GM20431 (cell line): ENCODE data around the gene UBE2D2.

ENCODE experiments used
- in situ Hi-C: fragments of 300-500 bp; cut with MseI, MboI; formaldehyde crosslinking; loops from one replicate; pipeline ENCODE4 v1.15.0; 2020; ENCODE audit warnings: low sequenced_read_pairs; ENCODE audit not compliant: unreplicated experiment

Gene UBE2D2

DNA sequence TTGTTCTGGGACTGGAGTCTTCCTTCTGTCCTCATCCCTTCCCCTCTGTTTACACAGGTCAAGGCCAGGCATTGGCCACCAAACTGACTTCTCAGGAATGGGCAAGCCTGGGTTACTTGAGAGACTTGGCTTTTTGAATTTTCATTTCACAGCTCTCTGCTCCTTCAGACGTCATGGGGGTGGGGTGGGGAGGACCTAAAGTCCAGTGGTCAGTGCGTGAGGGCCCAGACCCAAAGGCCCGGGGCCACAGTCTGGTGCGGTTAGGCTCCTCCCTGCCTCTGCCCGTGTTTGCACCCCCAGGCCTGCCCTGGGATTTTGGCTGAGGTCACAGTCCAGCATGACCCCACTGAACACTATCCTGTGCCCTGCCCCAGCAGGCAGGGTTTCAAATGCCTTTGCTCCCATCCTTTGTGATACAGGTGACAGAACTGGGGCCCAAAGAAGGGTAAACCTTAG is 82.9 kb downstream of the UBE2D2 start:
- in situ Hi-C loops: no loop called here

DNA sequence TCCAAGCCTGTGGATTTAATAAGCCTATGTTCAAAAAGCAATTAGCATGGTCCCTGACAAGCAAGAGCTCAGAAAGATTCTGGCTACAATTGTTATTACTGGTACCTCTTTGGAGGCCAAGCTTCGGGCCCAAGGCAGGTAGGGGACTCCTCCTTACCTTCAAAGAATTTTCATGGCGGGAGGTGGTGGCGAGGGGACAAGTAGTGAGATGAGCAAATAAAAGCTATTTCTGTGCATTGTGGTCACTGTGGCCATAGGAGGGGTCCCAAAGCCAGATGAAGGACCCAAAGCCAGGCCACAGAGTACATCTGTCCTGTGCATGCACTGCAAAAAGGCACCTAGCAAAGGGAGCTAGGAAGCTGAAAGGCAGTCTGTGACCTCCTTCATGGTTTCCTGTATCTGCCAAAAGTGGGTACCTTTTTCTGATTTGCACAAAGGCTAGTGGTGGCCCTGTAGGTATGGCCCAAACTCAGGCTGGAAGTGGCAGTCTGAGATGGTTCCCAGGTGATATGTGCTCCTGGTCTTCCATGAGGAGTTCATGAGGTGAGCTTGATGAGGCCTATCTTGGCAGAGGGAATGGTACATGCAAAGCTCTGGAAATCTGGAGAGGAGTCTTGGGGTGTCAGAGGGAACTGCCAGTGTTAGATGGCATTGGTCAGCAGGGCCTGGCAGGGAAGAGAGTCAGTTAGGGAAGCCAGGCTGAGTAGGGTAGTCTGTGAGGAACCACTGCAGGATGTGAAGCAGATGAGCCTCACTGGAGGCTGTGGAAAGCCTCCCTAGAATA is 83.7 kb downstream of the UBE2D2 start:
- in situ Hi-C loops: no loop called here

DNA sequence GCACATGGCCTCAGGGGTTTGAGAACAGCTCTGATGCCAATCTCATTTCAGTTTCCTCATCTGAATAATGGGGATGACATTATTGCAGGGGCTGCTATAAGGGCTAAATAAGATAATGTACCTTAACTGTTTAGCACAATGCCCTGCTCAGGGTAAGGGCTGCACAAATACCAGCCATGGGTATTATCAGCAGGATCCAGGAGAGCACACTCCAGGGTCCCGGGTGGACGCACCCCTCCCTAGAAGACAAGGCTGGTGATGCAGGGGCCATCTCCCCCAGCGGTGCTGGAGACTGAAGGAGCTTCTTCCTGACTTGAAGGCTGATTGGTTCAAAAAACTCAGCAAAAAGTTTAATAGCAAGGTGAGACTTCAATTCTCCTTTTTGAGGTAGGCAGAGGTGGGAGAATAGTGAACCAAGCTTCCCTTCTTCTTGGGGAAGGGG is 84.3 kb downstream of the UBE2D2 start:
- in situ Hi-C loops: no loop called here

DNA sequence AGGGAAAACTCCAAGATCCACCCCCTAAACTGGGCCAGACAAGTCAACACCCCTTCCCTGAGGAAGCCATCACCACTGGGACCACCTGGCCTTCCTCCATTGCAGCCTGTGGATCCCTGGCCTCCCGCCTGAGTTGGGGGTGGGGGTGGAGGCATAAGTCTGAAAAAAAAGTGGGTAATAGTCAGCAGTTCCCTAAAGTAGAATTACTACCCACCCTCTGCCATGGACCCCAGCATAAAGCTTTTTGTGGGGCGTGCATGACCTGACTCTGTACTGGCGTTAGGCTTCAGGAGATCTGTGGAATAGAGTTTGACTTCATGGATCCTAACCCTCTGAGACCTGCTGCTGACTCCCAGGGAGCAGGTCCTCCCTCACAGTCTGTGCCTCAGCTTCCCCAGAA is 85.0 kb downstream of the UBE2D2 start:
- in situ Hi-C loops: no loop called here

DNA sequence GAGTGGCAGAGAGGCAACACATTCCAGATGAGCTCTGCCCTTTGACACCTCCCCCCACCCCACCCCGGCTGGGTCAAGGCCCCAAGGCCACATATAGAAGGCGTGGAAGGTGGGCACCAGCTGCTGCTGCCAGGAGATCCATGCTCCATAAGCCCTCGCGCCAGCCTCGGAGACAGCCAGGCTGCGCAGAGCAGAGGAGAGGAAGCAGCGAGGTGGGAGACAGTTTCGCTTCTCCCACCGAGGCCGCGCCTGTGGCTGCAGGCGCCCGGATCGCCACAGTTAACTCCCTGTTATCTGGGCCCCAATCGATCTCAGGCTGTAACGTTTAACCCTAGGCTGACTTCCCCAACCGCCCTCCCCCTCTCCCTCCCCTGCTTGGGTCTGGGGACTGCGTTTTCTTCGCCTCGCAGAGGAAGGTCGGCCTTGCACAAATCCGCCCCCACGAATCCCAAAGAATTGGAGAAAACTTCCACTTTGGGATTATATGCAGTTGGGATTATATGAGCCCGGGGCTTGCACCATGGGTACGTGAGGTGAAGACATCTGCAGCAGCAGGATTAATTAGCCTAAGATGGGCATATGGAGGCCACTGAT is 85.9 kb downstream of the UBE2D2 start:
- in situ Hi-C loops: no loop called here

DNA sequence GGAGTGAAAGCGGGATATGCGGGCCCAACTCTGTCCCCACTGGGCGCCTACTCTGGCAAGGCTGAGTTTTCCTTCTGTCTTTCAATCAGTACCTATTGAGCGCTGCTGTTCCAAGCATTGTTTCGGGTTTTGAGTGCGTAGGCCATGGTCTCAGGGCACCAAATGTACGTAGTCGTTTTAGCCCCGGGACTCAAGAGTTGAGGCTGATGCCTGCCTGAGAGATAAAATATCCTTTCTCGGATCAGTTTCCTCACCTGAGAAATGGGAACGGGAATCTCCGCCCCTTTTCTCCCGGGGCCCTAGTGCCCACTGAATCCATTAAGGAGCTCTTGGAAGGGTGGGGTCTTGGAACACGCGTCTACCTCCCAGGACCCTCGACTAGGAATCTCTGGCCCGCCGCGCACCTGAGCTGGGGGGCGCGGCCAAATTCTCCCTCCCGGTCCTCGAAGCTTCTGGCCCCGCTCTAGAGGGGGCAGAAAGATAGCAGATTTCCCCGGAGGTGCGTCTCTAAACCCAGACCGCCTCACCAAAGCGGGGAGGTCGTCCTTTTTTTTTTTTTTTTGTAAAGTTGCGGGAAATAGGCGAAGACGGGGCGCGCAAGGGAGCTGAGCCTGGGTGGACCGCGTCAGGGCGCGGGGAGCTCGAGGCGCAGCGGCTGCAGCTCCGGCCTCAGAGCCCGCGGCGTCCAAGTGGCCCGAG is 86.5 kb downstream of the UBE2D2 start:
- in situ Hi-C loops: no loop called here

DNA sequence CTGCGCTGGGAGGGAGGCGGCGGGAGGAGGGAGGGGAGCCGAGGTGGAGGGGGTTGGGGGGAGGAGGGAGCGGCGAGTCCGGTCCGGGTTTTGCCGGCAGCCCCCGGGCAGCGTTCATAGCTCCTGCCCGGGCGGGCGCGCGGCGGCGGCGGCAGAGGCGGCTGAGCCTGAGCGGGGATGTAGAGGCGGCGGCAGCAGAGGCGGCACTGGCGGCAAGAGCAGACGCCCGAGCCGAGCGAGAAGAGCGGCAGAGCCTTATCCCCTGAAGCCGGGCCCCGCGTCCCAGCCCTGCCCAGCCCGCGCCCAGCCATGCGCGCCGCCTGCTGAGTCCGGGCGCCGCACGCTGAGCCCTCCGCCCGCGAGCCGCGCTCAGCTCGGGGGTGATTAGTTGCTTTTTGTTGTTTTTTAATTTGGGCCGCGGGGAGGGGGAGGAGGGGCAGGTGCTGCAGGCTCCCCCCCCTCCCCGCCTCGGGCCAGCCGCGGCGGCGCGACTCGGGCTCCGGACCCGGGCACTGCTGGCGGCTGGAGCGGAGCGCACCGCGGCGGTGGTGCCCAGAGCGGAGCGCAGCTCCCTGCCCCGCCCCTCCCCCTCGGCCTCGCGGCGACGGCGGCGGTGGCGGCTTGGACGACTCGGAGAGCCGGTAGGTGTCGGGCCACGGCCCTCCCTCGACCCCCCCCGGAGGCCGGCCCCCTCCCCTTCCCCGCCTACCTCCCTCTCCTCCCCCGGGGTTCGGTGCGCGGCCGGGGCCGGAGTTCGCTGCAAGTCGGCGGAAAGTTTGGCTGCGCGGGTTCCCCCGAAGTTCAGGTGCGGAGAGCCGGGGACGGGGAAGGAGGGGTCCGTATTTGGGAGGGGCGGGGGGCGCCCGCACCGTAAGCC is 87.3 kb downstream of the UBE2D2 start, which contains the start of gene CXXC5:
Gene CXXC5, plus strand, starts transcription at position 145 of the 877 bp plus-strand sequence. CDS start 32,175 bp downstream, outside the sequence.
- in situ Hi-C loops: no loop called here

DNA sequence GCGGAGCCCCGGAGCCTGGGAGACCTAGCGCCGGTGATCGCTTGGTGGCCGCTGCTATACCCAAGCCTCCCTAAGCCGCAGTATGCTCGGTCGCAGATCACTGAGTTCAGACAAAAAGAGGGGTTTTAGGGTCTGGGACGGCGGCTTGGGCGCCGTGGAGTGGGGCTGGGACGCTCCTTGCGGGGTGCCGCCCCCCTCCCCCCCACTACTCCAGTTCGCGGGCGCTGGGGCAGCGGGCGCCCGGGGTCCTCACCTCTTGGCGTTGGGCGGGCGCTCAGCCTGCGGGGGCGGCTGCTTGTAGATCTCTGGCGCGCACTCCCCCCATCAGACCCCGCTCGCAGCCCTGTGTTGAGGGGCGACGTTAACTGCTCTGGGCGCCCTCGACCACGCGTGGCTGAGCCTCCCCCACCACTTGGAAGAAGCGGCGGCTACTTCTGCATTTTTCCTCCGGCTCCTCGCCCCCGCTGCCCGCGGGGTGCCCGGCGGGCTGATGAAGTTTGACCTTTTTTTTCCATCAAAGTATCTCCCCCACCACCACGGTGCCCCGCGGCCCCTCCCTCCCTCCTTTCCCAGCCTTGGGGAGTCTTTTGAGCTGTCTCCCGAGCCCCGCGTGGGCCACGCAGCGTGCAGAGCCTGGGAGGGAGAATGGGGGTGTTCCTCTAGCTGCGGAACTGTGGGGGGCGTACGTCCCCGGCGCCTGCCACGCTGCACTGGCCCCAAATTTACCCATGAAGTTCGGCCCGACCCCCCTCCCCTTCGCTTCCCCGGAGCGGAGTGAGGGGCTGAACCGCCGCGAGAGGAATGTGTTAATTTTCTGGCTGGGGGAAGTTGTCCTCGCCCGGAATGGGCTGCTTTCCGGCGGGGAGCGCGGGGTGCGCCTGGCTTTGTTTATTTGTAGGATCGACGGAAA is 88.2 kb downstream of the UBE2D2 start:
- in situ Hi-C loops: no loop called here

DNA sequence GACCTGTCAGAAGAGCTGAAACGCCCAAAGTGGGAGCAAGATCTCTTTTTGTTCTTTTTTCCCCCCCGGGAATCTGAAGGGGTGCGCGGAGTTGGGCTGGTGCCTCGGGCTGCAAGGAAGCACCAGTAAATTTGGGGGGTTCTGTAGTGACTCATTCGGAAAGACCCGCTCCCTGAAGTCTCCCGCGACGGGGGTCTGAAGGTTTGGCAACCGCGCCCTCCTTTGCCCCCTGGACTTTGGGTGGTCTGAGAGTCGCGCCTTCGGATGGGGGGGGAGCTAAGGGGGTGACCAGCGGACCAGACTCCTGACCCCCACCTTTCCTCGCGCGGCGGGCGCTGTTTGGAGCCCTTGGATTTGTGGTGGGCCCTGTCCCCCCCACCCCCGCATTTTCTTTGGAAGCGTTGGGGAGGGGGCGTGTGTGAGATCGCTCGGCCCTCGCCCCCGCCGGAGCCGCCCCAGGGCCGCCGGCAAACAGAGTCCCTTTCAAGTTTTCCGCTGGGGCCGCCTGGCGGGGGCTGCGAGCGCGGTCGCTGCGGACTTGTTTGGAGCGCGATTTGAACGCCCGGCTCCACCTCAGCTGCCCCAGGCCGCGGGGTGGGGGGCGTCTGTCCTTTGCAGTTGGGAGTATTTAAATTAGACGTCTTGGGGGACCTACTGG is 89.0 kb downstream of the UBE2D2 start:
- in situ Hi-C loops: no loop called here

DNA sequence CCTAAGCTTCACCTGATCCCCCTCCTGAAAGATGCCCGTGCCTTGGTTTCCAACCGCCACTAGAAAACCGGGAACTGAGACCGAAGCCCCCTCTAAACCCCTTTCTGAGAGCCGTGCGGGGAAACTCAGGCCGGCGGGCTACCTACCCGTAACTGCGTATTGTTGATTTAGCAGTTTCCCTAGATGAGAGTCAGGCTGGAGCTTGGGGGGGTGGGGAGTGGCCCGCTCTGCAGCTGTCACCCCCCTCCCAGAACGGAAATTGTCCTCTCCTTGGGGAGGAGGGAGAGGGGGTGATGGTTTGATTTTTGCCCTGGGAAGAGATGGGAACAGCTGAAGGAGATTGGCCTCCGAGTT is 89.5 kb downstream of the UBE2D2 start:
- in situ Hi-C loops: no loop called here

DNA sequence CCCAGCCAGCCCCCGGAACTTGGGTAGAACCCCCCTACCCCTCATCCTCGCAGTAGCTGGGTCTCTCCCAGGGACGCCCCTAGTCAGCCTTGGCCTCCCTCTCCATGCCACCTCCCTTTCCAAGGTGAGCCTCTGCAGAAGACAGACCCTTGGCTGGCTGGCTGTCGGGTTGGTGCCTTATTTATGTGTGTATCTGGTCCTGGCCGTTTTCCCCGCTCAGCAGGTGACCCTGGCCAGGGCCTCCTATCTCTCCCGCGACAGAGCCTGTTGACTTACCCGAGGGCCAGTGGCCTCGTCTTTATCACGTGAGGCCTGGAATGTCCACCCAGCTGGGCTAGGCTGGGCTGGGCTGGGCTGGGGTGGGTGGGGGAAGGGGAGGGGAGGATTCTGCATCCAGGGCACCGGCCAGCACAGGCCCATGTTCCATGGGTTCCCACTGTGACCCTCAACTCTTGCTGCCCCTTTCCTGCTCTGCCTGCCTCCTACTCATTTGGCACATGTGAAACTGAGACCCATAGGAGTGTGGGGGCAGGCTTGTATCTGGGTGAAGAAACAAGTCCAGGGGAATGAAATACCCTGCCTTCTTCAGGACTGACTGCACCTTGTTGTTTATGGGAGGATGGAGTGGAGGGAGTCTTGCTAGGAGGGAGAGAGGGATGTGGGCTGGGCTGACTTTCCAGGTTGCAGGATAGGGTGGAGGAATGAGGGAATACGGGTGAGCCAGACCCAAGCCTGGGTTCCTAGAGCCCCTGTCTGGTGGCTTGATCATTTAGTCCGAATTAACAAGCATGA is 90.1 kb downstream of the UBE2D2 start:
- in situ Hi-C loops: no loop called here

DNA sequence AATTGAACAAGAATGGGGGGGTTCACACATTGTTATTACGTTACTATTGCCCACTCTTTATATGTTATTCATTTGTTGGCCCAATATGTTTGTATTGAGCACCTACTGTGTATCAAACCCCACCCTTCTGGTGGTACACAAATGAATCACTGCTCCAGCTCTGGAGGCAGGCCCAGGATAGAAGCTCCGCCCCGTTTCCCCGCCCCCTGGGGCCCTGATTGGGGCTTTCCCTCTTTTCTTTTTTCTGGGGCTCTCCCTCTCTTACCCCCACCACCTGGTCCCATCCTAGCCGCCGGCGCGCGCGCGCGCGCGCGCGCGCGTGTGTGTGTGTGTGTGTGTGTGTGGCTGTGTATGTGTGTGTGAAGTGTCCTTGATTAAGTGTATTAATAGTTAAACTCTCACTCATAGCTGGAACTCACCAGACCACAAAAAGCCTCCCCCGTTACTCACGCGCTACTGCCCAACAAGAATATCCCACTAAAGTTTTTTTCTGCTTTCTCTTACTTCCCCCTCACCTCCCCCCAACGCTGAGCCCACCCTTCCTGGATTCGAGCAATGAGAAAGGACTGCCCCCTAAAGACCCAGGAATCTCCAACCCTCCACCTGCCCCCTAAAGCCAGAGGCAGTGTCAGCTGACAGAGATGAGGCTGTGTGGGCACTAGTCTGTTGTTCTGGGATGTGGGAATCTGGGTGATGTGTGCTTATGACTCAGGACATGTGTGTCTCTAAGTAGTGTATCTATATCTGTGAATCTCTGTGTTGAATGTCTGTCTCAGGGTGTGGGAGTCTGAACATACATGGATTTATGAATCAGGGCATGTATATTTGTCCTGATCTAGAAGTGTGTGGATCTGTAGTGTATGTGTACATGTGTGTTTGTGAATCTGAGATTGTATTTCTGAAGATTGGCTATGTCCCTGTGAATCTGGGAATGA is 91.0 kb downstream of the UBE2D2 start:
- in situ Hi-C loops: no loop called here

DNA sequence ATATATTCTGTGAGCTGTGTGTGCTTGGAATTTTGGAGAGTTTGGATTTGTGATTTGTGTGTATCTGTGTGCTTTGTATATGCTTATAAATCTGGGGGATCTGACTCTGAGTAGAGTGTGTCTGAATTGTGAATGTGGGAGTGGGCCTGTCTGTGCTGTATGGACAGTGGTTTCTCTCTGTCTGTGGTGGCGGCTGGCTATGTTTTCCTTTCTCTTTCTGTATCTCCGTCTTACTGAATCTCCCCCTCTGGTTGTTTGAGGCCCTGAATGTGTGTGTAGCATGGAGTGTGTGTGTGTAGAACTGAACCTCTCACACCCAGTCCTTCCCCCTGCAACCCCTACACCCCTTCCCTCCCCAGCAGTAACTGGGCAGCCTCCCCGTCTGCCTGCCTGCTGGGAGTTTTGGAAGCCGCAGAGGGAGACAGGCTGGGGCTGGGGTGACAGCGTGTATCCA is 91.7 kb downstream of the UBE2D2 start:
- in situ Hi-C loops: no loop called here

DNA sequence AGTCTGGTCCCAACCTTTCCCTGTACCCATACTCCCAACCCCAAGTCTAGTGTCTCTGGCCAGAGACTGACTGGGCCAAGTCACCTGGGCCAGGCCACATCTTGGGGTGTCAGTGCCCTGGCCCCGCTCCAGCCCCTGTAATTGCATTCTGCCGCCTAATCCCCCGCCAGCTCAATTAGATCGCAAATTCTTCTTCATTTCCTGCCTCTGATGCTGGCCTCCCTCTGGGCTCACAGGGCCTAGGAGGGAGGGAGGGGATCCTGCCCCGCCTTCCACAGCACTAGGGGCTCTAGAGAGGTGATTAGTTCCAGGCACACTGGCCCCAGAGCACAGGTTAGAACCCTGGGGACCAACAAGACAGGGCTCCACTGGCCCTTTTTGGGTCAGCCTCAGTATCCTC is 92.5 kb downstream of the UBE2D2 start:
- in situ Hi-C loops: no loop called here

DNA sequence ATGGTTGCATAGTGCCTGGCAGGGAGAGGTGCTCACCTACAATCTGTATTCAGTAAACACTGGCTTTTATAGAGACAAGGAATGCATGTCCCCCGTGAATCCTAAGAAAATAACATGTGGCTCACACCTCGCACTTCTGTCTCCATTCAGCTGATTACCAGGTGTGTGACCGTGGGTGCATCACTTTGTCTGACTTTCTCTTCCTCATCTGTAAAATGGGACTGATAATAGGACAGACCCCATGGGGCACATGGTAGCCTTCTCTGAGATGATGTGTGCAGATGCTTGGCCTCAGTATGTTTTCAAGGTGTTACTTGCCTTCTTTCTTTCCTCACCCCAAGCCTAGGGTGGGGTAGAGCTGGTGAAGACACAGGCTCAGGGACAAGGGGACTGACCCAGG is 93.3 kb downstream of the UBE2D2 start:
- in situ Hi-C loops: no loop called here

DNA sequence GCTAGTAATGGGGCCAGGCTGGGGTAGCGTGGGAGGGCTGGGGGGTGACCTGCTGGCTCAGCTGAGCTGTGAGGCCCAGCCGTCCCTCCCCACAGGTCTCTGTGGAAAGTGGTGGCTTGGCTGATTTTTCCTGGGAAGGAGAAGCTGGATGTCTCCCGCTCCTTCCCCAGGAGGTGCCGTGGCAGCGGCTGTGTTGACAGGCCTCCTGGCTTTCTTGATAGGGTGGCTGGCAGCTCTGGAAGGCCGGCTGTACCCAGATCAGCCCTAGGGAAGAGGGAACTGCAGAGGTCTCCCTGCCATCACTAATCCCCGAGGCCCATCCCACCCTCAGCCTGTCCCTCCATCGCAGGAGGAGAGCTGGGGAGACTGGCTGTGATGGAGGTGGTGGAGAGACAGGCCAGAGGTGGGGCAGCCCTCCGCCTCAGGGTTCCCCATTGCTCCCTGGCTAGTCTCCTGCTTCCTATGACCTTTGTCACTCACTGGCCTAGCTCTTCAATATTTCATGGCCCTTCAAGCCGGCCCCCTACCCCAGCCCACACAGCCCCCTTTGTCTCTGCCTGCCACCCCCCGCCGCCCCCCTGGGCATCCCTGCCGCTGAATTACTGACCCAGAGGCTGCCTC is 93.8 kb downstream of the UBE2D2 start:
- in situ Hi-C loops: no loop called here
